Suprapubic skin (tissue), 4 donors: ENCODE measurements around the gene HNRNPK. TPM values are rescaled to one million over a fixed set of nuclear protein-coding genes. Genes with fewer than 3 reads are reported as not detected.
A peak's percentile ranks its signal among the peaks of the same experiment; 100 is the strongest.

Experiments used
- DNase-seq, 2 donors: peaks; one replicate each; pipeline ENCODE4 v3.0.0-alpha.2; 2019; ENCODE audit warnings: low spot score in 2 of 2
- H3K27ac ChIP-seq: fragments of 200-600 bp; sonication (generic); one replicate; pipeline ENCODE4 v1.5.1; 2019
- H3K27me3 ChIP-seq: fragments of 200-600 bp; sonication (generic); one replicate; pipeline ENCODE4 v1.5.1; 2019
- H3K36me3 ChIP-seq: fragments of 200-600 bp; sonication (generic); one replicate; pipeline ENCODE4 v1.5.1; 2019
- H3K4me1 ChIP-seq: fragments of 200-600 bp; sonication (generic); one replicate; pipeline ENCODE4 v1.5.1; 2019
- H3K4me3 ChIP-seq: fragments of 200-600 bp; sonication (generic); one replicate; pipeline ENCODE4 v1.5.1; 2019; ENCODE audit warnings: mild to moderate bottlenecking
- H3K9me3 ChIP-seq: fragments of 200-600 bp; sonication (generic); one replicate; pipeline ENCODE4 v1.5.1; 2019
- CTCF ChIP-seq, 2 donors: fragments of 200-600 bp in 1 of 2; fragments of 450-650 bp in 1 of 2; sonication (generic) in 1 of 2; IDR thresholded peaks; one replicate each; pipeline ENCODE4 v1.5.1; 2016 to 2019; ENCODE audit warnings: antibody characterized with exemption in 2 of 2, mild to moderate bottlenecking in 1 of 2, moderate library complexity in 1 of 2
- EP300 ChIP-seq: sonication (generic); formaldehyde crosslinking; IDR thresholded peaks from one replicate; pipeline ENCODE4 v1.6.1; 2017; ENCODE audit warnings: antibody characterized with exemption
- POLR2A ChIP-seq, 2 donors: fragments of 450-650 bp; IDR thresholded peaks; one replicate each; pipeline ENCODE4 v1.6.1; 2017; ENCODE audit warnings: antibody characterized with exemption in 2 of 2, mild to moderate bottlenecking in 2 of 2, moderate library complexity in 2 of 2
- POLR2AphosphoS5 ChIP-seq, 3 donors: sonication (generic); formaldehyde crosslinking; IDR thresholded peaks; one replicate each; pipeline ENCODE4 v1.6.1; 2017; ENCODE audit warnings: antibody characterized with exemption in 3 of 3
- WGBS: methylation state at CpG from one replicate; pipeline ENCODE4 v1.1.5; 2018; 5-methylcytosine and 5-hydroxymethylcytosine counted together
- total RNA-seq, 4 donors: library from RNA; depleted of rRNA; stranded (reverse); fragments of >200 nt; gene quantifications; one replicate each; pipeline ENCODE4 v1.1.0, GENCODE V29; 2016

The HNRNPK gene
- 100 to 1,000 TPM; 422 to 538 (median 448) TPM for total RNA-seq

DNA sequence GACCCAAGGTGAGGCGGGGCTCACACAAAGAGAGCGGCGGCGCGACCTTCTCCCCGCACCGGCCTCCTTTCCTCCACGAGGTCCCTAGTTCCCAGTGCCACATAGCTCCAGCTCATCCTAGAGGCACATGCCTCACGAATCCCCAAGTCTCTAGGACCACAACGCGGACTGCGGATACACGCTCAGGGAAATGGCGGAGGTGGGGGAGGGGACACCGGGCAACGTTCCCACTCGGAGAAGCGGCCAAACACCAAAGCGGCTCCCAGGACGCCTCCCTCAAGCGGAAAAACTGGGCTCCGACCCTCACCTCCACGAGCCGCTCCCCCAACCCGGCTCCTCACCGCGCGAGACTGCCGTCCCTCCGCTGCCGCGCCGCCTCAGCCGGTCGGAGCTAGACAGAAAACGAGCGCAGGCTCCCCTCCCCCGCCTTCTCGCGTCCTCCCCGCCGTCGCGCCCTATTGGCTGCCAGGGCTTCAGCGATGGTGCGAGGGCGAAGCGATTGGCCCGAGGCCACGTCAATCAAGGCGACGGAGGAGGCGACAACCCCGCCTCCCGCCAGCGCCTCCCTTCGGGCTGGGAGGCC is at the start of gene HNRNPK:
Gene HNRNPK, minus strand, starts transcription at position 404 of the 583 bp plus-strand sequence. CDS start 1,963 bp downstream, outside the sequence.
- WGBS, result no CpG with 5 or more reads among the region's 57 CpGs
- Histone ChIP-seq H3K4me1 (peaks cover 40% of the 10 kb centered on the region), H3K36me3 (peaks cover 21% of the 10 kb centered on the region), H3K4me3 (peak within 1 kb of the TSS; percentile 90), H3K27me3 (no peaks in the 10 kb centered on the region), H3K9me3 (no peaks in the 10 kb centered on the region), H3K27ac (peak within 1 kb of the TSS; percentile 100)
- peak; percentile 99 for DNase-seq
- TF ChIP-seq POLR2AphosphoS5 (IDR thresholded peaks at IDR 0.05) (peak; percentile 73 to 87 (median 76)), CTCF (IDR thresholded peaks at IDR 0.05) (peak in 1 of 2 donors; percentile 8), POLR2A (IDR thresholded peaks at IDR 0.05) (no peak)

DNA sequence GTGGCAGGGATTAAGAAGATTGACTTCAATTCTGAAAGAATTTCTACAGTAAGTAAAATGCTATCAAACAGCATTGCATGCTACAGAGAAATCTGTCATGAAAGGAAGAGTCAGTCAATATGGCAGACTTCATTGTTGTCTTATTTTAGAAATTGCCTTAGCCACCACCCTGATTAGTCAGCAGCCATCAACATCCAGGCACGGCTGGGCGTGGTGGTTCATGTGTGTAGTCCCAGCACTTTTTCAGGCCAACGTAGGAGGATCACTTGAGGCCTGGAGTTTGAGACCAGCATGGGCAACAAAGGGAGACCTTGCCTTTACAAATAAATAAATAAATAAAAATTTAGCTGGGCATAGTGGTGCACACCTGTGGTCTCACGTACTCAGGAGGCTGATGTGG is 47.2 kb upstream of the HNRNPK start:
- no peaks in the 10 kb centered on the region for H3K27me3 ChIP-seq
- no peak for DNase-seq
- no peaks in the 10 kb centered on the region for H3K36me3 ChIP-seq
- TF ChIP-seq POLR2AphosphoS5 (IDR thresholded peaks at IDR 0.05) (no peak), EP300 (no peak), CTCF (IDR thresholded peaks at IDR 0.05) (no peak)
- H3K4me1 ChIP-seq, result no peaks in the 10 kb centered on the region
- whole genome bisulfite sequencing, result 82% methylated on average over 4 of the region's 4 CpGs
- H3K9me3 ChIP-seq, result no peaks in the 10 kb centered on the region
- no peak overlapping the region for H3K4me3 ChIP-seq
- no peak overlapping the region for H3K27ac ChIP-seq

- DNase-seq, result no peak
- Histone ChIP-seq H3K4me3 (no peak overlapping the region), H3K27ac (no peak overlapping the region), H3K36me3 (no peaks in the 10 kb centered on the region), H3K27me3 (no peaks in the 10 kb centered on the region), H3K9me3 (no peaks in the 10 kb centered on the region), H3K4me1 (no peaks in the 10 kb centered on the region)
- 68% methylated on average over 4 of the region's 4 CpGs for WGBS
- TF ChIP-seq POLR2AphosphoS5 (IDR thresholded peaks at IDR 0.05) (no peak), EP300 (no peak), CTCF (IDR thresholded peaks at IDR 0.05) (no peak), POLR2A (IDR thresholded peaks at IDR 0.05) (no peak)
These were observed 44.1 kb upstream of the HNRNPK start for GRCh38 chr9:84024041-84024575.

DNA sequence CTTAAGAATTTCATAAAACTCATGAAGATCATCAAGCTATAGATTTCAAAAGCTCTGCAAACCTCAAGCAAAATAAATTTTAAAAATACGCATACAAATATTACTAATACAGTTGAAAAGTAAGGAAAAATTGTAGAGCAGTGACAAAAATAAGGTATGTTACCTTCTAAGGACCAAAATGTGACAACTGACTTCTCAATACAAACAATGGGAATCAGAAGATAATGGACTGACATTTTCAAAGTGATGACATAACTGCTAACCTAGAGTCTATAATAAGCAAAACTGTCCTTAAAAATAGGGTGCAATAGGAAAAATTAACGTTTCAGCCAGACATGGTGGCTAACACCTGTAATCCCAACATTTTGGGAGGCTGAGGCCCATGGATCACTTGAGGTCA is 27.6 kb upstream of the HNRNPK start:
- Histone ChIP-seq H3K4me1 (no peaks in the 10 kb centered on the region), H3K27ac (no peak overlapping the region), H3K9me3 (no peaks in the 10 kb centered on the region), H3K27me3 (no peaks in the 10 kb centered on the region), H3K36me3 (no peaks in the 10 kb centered on the region), H3K4me3 (no peak overlapping the region)
- no peak for TF ChIP-seq CTCF (IDR thresholded peaks at IDR 0.05)
- TF ChIP-seq POLR2A (IDR thresholded peaks at IDR 0.05), result no peak
- no peak for TF ChIP-seq EP300
- no peak for TF ChIP-seq POLR2AphosphoS5 (IDR thresholded peaks at IDR 0.05)
- no peak for DNase-seq
- 94% methylated on average over 2 of the region's 2 CpGs for WGBS

GRCh38 chr9:84003246-84003645 is 23.2 kb upstream of the HNRNPK start:
- Histone ChIP-seq H3K36me3 (peaks cover 4% of the 10 kb centered on the region), H3K27ac (no peak overlapping the region), H3K4me3 (no peak overlapping the region), H3K27me3 (no peaks in the 10 kb centered on the region), H3K9me3 (no peaks in the 10 kb centered on the region), H3K4me1 (peaks cover 5% of the 10 kb centered on the region)
- DNase-seq, result no peak
- WGBS, result 93% methylated on average over 3 of the region's 3 CpGs
- no peak for TF ChIP-seq POLR2A (IDR thresholded peaks at IDR 0.05)
- TF ChIP-seq EP300, result no peak
- no peak for TF ChIP-seq CTCF (IDR thresholded peaks at IDR 0.05)
- no peak for TF ChIP-seq POLR2AphosphoS5 (IDR thresholded peaks at IDR 0.05)
